Heart left ventricle (tissue), 16 donors: Measurements from ENCODE around the gene AKR1C3. TPM values are rescaled to one million over a fixed set of nuclear protein-coding genes. Genes with fewer than 3 reads are reported as not detected.
"Not testable (repeated sequence)": the region's sequence is repeated elsewhere in the genome, so short reads cannot be mapped to it uniquely, and the experiment has no call there.

Experiments used
- ATAC-seq, 4 donors: fragments of 200-7000 bp; cut with Tn5 transposase; one replicate each; pipeline ENCODE4 v1.9.1; 2020 to 2022; ENCODE audit warnings: moderate library complexity in 4 of 4, mild to moderate bottlenecking in 3 of 4, moderate number of reproducible peaks in 1 of 4
- DNase-seq, 5 donors: peaks; one replicate each; pipeline ENCODE4 v3.0.0-alpha.2; 2020
- H3K27ac ChIP-seq, 12 donors: fragments of 200-600 bp; sonication (generic) in 4 of 12; one replicate each; pipeline versions ENCODE4 v1.5.0 to v1.8.0; 2016 to 2022; ENCODE audit warnings: mild to moderate bottlenecking in 2 of 12
- H3K27me3 ChIP-seq, 9 donors: fragments of 200-600 bp; sonication (generic) in 2 of 9; one replicate each; pipeline versions ENCODE4 v1.5.1 to v1.8.0; 2016 to 2022; ENCODE audit warnings: mild to moderate bottlenecking in 3 of 9
- H3K36me3 ChIP-seq, 9 donors: fragments of 200-600 bp; sonication (generic) in 2 of 9; one replicate each; pipeline versions ENCODE4 v1.5.0 to v1.8.0; 2018 to 2022; ENCODE audit warnings: mild to moderate bottlenecking in 2 of 9
- H3K4me1 ChIP-seq, 12 donors: fragments of 200-600 bp; sonication (generic) in 4 of 12; one replicate each; pipeline versions ENCODE4 v1.5.0 to v1.8.0; 2016 to 2022; ENCODE audit warnings: mild to moderate bottlenecking in 3 of 12
- H3K4me3 ChIP-seq, 12 donors: fragments of 200-600 bp; sonication (generic) in 4 of 12; one replicate each; pipeline versions ENCODE4 v1.5.0 to v1.8.0; 2017 to 2022; ENCODE audit warnings: mild to moderate bottlenecking in 9 of 12, moderate library complexity in 4 of 12
- H3K9me3 ChIP-seq, 12 donors: fragments of 200-600 bp; sonication (generic) in 4 of 12; one replicate each; pipeline versions ENCODE4 v1.5.0 to v1.8.0; 2016 to 2022; ENCODE audit warnings: mild to moderate bottlenecking in 1 of 12
- CTCF ChIP-seq, 12 donors: fragments of 200-600 bp; sonication (generic) in 4 of 12; IDR thresholded peaks; one replicate each; pipeline versions ENCODE4 v1.5.0 to v1.8.0; 2018 to 2022; ENCODE audit warnings: antibody characterized with exemption in 12 of 12, mild to moderate bottlenecking in 5 of 12
- POLR2A ChIP-seq, 2 donors: fragments of 450-650 bp; IDR thresholded peaks; one replicate each; pipeline ENCODE4 v1.6.1; 2017; ENCODE audit warnings: antibody characterized with exemption in 2 of 2, mild to moderate bottlenecking in 2 of 2, moderate library complexity in 2 of 2
- WGBS, 4 donors: extraction: QIAGEN DNeasy Blood & Tissue Kit in 2 of 4; methylation state at CpG; one replicate each; pipeline versions ENCODE4 v1.1.5 to v1.1.7; 2013 to 2018; 5-methylcytosine and 5-hydroxymethylcytosine counted together
- intact Hi-C, 10 donors: fragments of 100-400 bp; cut with DNase I; formaldehyde crosslinking; loops; one replicate each; pipeline versions ENCODE4 v1.11.1 to v1.14.2; 2022
- polyA plus RNA-seq, 2 donors: library from polyadenylated mRNA; stranded (reverse); fragments of 200-250 nt; gene quantifications; one replicate each; pipeline ENCODE4 v1.2.3, GENCODE V29; 2013
- total RNA-seq, 9 donors: library from RNA; depleted of rRNA in 2 of 9; stranded (reverse); fragments of >200 nt in 2 of 9; fragmentation: NEBNext Ultra II Directional in 3 of 9; extraction: Animal tissue kit (Norgen Biotek cat#: 25700) in 3 of 9; gene quantifications; one replicate each; pipeline versions ENCODE4 v1.1.0 to v1.2.4, GENCODE V29; 2016 to 2023
- donor health status: ischemic (EF 13 %, LVEDD 7.1; RV severe dilation, severe dysfunction).
- donor health status: healthy with polysubstance abuse.
- donor health status: DM: no; HTN: yes; CAD: no.
- donor health status: DM: no; HTN: no; CAD: no.
- donor health status: ischemic (EF 25% LVEDD 6.9; RV normal size, moderate dysfunction).
- donor health status: ischemic (EF 25% LVEDD 5.7; RV mildly dilated, moderate dysfunction).
- donor health status: healthy.
- donor health status: DM: yes; HTN: yes; CAD: no.
- donor health status: ischemic (EF 35%, LVEDD 5.7; RV mildly dilated, moderate dysfunction).
- donor health status: nonischemic (EF 11% LVEDD 7.7; RV severe dilation, severe dysfunction).
- donor health status: DM: yes; HTN: yes; CAD: no.
- donor health status: PGD.
- donor health status: ischemic (EF 29% LVEDD 5.4; RV normal size, mild dysfunction).
- donor health status: nonischemic (EF 23%, LVEDD 6.1; RV moderate dilation, normal function).

Gene AKR1C3
- total and polyA plus RNA-seq, 11 donors: 13.9 to 25.1 (median 21.1) TPM

DNA sequence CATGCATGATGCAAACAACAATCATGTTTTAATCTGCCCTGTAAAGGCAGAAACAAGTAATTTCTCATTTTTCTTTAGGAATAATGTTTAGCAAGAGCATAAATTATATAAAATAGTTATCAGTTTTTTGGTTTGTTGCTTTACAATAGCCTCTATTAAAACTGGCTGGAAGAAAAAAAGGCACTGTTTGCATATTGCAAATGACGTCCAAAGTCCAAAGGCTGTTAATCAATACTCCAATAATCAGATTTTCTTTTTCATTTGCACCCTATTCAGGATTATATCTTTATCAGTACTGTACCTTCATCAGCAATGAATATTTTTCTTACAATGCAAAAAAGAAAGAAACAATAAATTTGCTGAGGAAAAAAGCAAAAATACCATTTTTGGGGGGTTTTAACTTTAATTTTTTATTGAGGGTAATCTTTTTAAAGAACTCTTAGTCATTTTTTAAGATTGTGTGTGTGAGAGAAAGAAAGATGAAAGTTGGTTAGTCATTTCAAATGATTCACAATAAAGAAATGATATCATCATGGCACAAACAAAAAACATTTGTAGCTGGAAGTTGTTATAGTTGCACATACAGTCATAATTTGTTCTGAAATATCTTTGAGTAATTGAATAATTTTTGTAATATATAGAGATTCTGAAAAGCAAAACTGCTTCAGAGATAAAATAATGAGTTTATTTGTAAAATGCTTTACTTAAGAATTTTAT lies 46.1 kb upstream of the AKR1C3 start:
- Histone ChIP-seq H3K4me1 (no peaks in the 10 kb centered on the region), H3K36me3 (no peaks in the 10 kb centered on the region), H3K9me3 (no peaks in the 10 kb centered on the region), H3K4me3 (no peak overlapping the region), H3K27ac (no peak overlapping the region), H3K27me3 (no peaks in the 10 kb centered on the region)
- DNase-seq (no peak), ATAC-seq (no peak)
- 85 to 89% (median 87%) methylated on average over 1 of the region's 1 CpG for WGBS, 4 donors
- intact Hi-C loops: no loop called here
- TF ChIP-seq CTCF (IDR thresholded peaks at IDR 0.05): no peak

- H3K9me3 ChIP-seq, intact Hi-C loops, H3K27ac ChIP-seq, H3K36me3 ChIP-seq, H3K4me1 ChIP-seq, ATAC-seq, DNase-seq, H3K27me3 ChIP-seq, H3K4me3 ChIP-seq: not testable (repeated sequence)
- WGBS, 4 donors: 80 to 96% (median 90%) methylated on average over 8 to 16 of the region's 16 CpGs
These were observed 41.2 kb upstream of the AKR1C3 start for GRCh38 chr10:5052951-5053500.

DNA sequence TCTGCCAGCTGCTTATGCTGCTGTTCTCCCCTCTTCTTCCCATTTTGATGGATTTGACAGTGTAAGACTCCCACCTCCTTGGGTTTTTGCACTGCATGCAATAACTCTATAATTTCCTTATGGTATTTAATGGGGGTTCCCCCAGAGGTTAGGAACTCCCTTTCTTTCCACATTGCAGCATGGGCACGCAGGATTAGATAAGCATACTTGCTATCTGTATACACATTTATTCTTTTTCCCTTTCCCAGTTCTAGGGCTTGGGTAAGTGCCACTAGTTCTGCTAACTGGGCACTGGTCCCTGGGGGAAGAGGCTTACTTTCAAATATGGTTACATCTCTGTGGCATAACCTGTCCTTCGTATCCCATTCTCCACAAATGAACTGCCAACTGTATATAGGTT lies 39.4 kb upstream of the AKR1C3 start:
- H3K9me3 ChIP-seq, H3K4me1 ChIP-seq, H3K27me3 ChIP-seq, ATAC-seq, intact Hi-C loops, H3K36me3 ChIP-seq, H3K27ac ChIP-seq, H3K4me3 ChIP-seq, DNase-seq: not testable (repeated sequence)
- WGBS, 4 donors: 67 to 77% (median 68%) methylated on average over 2 of the region's 2 CpGs

- H3K4me3 ChIP-seq, H3K36me3 ChIP-seq, intact Hi-C loops, ATAC-seq, H3K27ac ChIP-seq, H3K27me3 ChIP-seq, H3K4me1 ChIP-seq, DNase-seq, H3K9me3 ChIP-seq: not testable (repeated sequence)
- WGBS, 4 donors: 85 to 87% (median 86%) methylated on average over 8 of the region's 8 CpGs
These were observed 34.9 kb upstream of the AKR1C3 start for GRCh38 chr10:5059267-5059666.

GRCh38 chr10:5060791-5061190 lies 33.4 kb upstream of the AKR1C3 start:
- intact Hi-C loops, H3K4me3 ChIP-seq, H3K36me3 ChIP-seq, H3K27ac ChIP-seq, H3K4me1 ChIP-seq, H3K9me3 ChIP-seq, H3K27me3 ChIP-seq, DNase-seq, ATAC-seq: not testable (repeated sequence)
- WGBS, 4 donors: 86 to 96% (median 93%) methylated on average over 4 to 13 of the region's 13 CpGs

DNA sequence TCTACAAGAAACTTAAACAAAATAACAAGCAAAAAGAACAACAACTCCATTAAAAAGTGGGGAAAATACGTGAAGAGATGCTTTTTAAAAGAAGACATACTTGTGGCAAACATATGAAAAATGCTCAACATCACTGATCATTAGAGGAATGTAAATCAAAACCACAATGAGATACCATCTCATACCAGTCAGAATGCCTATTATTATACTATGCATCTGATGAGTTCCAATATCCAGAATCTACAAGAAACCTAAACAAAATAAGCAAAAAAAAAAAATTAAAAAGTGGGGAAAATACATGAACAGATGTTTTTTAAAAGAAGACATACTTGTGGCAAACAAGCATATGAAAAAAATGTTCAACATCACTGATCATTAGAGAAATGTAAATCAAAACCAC lies 29.6 kb upstream of the AKR1C3 start:
- no peaks in the 10 kb centered on the region for H3K4me1 ChIP-seq
- H3K9me3 ChIP-seq: peaks cover 0 to 5% (median 0%) of the 10 kb centered on the region in 12 donors
- no peak for ATAC-seq
- no peak overlapping the region for H3K27ac ChIP-seq
- no peaks in the 10 kb centered on the region for H3K36me3 ChIP-seq
- no peak for TF ChIP-seq CTCF (IDR thresholded peaks at IDR 0.05)
- no peak for TF ChIP-seq POLR2A (IDR thresholded peaks at IDR 0.05)
- intact Hi-C loops: no loop called here
- H3K27me3 ChIP-seq: no peaks in the 10 kb centered on the region
- no peak overlapping the region for H3K4me3 ChIP-seq
- 81 to 95% (median 86%) methylated on average over 1 of the region's 1 CpG for WGBS, 4 donors
- no peak for DNase-seq
